ENCODE results near the gene PIP4K2B. TPM values are rescaled to one million over a fixed set of nuclear protein-coding genes. Genes with fewer than 3 reads are reported as not detected.

PIP4K2B gene
- polyA plus RNA-seq, 1 donor from 2014 or later: 164 TPM

- no peak overlapping the region for H3K27ac ChIP-seq (ENCODE audit: low read length)
- no peaks in the 10 kb centered on the region for H4K20me1 ChIP-seq (ENCODE audit: insufficient read depth)
Measured at GRCh38 chr17:38732376-38733281, 66.7 kb downstream of the PIP4K2B start.

More at GRCh38 chr17:38732376-38733281, 66.7 kb downstream of the PIP4K2B start:
- no peak overlapping the region for H3K9ac ChIP-seq (ENCODE audit: low read length)
- no peaks in the 10 kb centered on the region for H3K79me2 ChIP-seq (replicated peaks; ENCODE audit: insufficient read depth, low read length)
- no peak for TF ChIP-seq EP300 (conservative IDR thresholded peaks at IDR 0.05; ENCODE audit: poor library complexity, severe bottlenecking)
- TF ChIP-seq RAD21 (conservative IDR thresholded peaks at IDR 0.05): no peak
- TF ChIP-seq TAF1 (IDR thresholded peaks at IDR 0.05; ENCODE audit: low read depth): no peak
- TF ChIP-seq SMC3 (conservative IDR thresholded peaks at IDR 0.05; ENCODE audit: poor library complexity): no peak
- no peak for TF ChIP-seq REST (IDR thresholded peaks at IDR 0.05; ENCODE audit: borderline replicate concordance)
- TF ChIP-seq EZH2 (IDR thresholded peaks at IDR 0.05; ENCODE audit: borderline replicate concordance, insufficient read depth, low read length, poor library complexity, severe bottlenecking): no peak
- TF ChIP-seq POLR2AphosphoS5 (IDR thresholded peaks at IDR 0.05): no peak
- TF ChIP-seq CTCF (IDR thresholded peaks at IDR 0.05; ENCODE audit: poor library complexity, severe bottlenecking): no peak
- TF ChIP-seq MXI1 (conservative IDR thresholded peaks at IDR 0.05; ENCODE audit: poor library complexity, severe bottlenecking): no peak
- no peaks in the 10 kb centered on the region for H3K9me2 ChIP-seq (ENCODE audit: insufficient read depth, low read length)
- no peak overlapping the region for H2AFZ ChIP-seq (ENCODE audit: low read depth, low read length)
- no peak overlapping the region for H3K4me2 ChIP-seq (ENCODE audit: low read length)
- no peak overlapping the region for H3K4me3 ChIP-seq (ENCODE audit: low read length)
- H3K36me3 ChIP-seq (ENCODE audit: insufficient read depth, low read length): no peaks in the 10 kb centered on the region
- H3K27me3 ChIP-seq (ENCODE audit: insufficient read depth, low read depth, low read length): no peaks in the 10 kb centered on the region
- H3K9me3 ChIP-seq (ENCODE audit: low read length): no peaks in the 10 kb centered on the region
- no peaks in the 10 kb centered on the region for H3F3A ChIP-seq (ENCODE audit: insufficient read depth, low read length, poor library complexity, severe bottlenecking)

Data from neural cell (in vitro differentiated cells).